IMR-90 (cell line): ENCODE results near the gene ZBTB47. TPM values are rescaled to one million over a fixed set of nuclear protein-coding genes. Genes with fewer than 3 reads are reported as not detected.

Experiments used
- ATAC-seq: fragments of 200-7000 bp; cut with Tn5 transposase; 2 replicates; pipeline ENCODE4 v1.9.1; 2020; ENCODE audit warnings: low read depth, mild to moderate bottlenecking, moderate library complexity
- BruUV-seq: library from RNA; stranded (reverse); fragments of 400-500 nt; replicated peaks from 2 replicates; lab custom pipeline; 2021; lab: Mats Ljungman, UMichigan
- CTCF ChIA-PET: fragments of 300-600 bp; formaldehyde crosslinking; extraction: SDS; loops from one replicate; lab custom pipeline; 2021; ENCODE audit warnings: antibody characterized with exemption; lab: Yijun Ruan, JAX
- POLR2A ChIA-PET: fragments of 300-600 bp; sonication (Branson Sonifier 250); formaldehyde crosslinking; loops from one replicate; lab custom pipeline; 2022; ENCODE audit warnings: antibody characterized with exemption; ENCODE audit not compliant: unreplicated experiment; lab: Charles Lee
- DNase-seq: peaks from one replicate; pipeline ENCODE4 v3.0.0; 2013
- H2AFZ ChIP-seq: replicated peaks from 2 replicates; pipeline ENCODE3; 2013; ENCODE audit warnings: low read length, mild to moderate bottlenecking; ENCODE audit not compliant: poor library complexity
- H2AK5ac ChIP-seq: 2 replicates; pipeline ENCODE4 v1.6.1; 2013; ENCODE audit warnings: low read depth, low read length, inconsistent platforms
- H2AK9ac ChIP-seq: replicated peaks from 2 replicates; pipeline ENCODE3; 2013; ENCODE audit warnings: mild to moderate bottlenecking, low read depth, low read length, moderate library complexity; ENCODE audit not compliant: poor library complexity
- H2BK120ac ChIP-seq: 2 replicates; pipeline ENCODE4 v1.6.1; 2013; ENCODE audit warnings: low read depth, low read length, inconsistent platforms
- H2BK15ac ChIP-seq: 3 replicates; pipeline ENCODE4 v1.6.1; 2013; ENCODE audit warnings: low read depth, low read length, inconsistent platforms
- H2BK20ac ChIP-seq: 2 replicates; pipeline ENCODE4 v1.6.1; 2013; ENCODE audit warnings: low read depth, mild to moderate bottlenecking, inconsistent platforms, low read length, moderate library complexity
- H2BK5ac ChIP-seq: 2 replicates; pipeline ENCODE4 v1.6.1; 2013; ENCODE audit warnings: mild to moderate bottlenecking, low read depth, low read length, inconsistent platforms; ENCODE audit not compliant: poor library complexity, severe bottlenecking
- H3K14ac ChIP-seq: replicated peaks from 2 replicates; pipeline ENCODE4 v1.6.1; 2013; ENCODE audit warnings: low read depth, low read length, inconsistent platforms
- H3K18ac ChIP-seq: 2 replicates; pipeline ENCODE4 v1.6.1; 2013; ENCODE audit warnings: low read depth, low read length, control low read depth
- H3K23ac ChIP-seq: 2 replicates; pipeline ENCODE4 v1.6.1; 2013; ENCODE audit warnings: low read depth, low read length, inconsistent platforms
- H3K27ac ChIP-seq: 2 replicates; pipeline ENCODE4 v1.5.1; 2013; ENCODE audit warnings: mild to moderate bottlenecking, control low read depth, low read length; ENCODE audit not compliant: insufficient read depth
- H3K27me3 ChIP-seq: 2 replicates; pipeline ENCODE4 v1.6.1; 2013; ENCODE audit warnings: low read length; ENCODE audit not compliant: control insufficient read depth, insufficient read depth
- H3K36me3 ChIP-seq: 2 replicates; pipeline ENCODE4 v1.6.1; 2013; ENCODE audit warnings: low read length, mixed read lengths; ENCODE audit not compliant: control insufficient read depth, insufficient read depth
- H3K4ac ChIP-seq: 2 replicates; pipeline ENCODE4 v1.6.1; 2013; ENCODE audit warnings: low read depth, low read length, inconsistent platforms
- H3K4me1 ChIP-seq: 2 replicates; pipeline ENCODE4 v1.6.1; 2013; ENCODE audit warnings: low read length, mixed read lengths; ENCODE audit not compliant: control insufficient read depth, insufficient read depth
- H3K4me2 ChIP-seq: 2 replicates; pipeline ENCODE4 v1.6.1; 2013; ENCODE audit warnings: low read depth, mild to moderate bottlenecking, control low read depth, low read length, moderate library complexity
- H3K4me3 ChIP-seq: 2 replicates; pipeline ENCODE4 v1.5.1; 2013; ENCODE audit warnings: low read depth, mild to moderate bottlenecking, control low read depth, low read length, moderate library complexity; ENCODE audit not compliant: insufficient read depth
- H3K56ac ChIP-seq: 2 replicates; pipeline ENCODE4 v1.6.1; 2013; ENCODE audit warnings: low read length, inconsistent platforms; ENCODE audit not compliant: insufficient read depth; ENCODE audit errors: extremely low read depth
- H3K79me1 ChIP-seq, 2 experiments: 2 replicates each; pipeline ENCODE4 v1.6.1; 2013; ENCODE audit warnings: low read length in 2 of 2, inconsistent platforms in 1 of 2, low read depth in 1 of 2
- H3K9ac ChIP-seq: 2 replicates; pipeline ENCODE4 v1.6.1; 2013; ENCODE audit warnings: low read depth, low read length, control low read depth
- H3K9me1 ChIP-seq: 2 replicates; pipeline ENCODE4 v1.6.1; 2013; ENCODE audit warnings: low read length, inconsistent platforms; ENCODE audit not compliant: insufficient read depth
- H3K9me3 ChIP-seq: 2 replicates; pipeline ENCODE4 v1.6.1; 2013; ENCODE audit warnings: low read length; ENCODE audit not compliant: control insufficient read depth, insufficient read depth
- H4K20me1 ChIP-seq: 2 replicates; pipeline ENCODE4 v1.6.1; 2013; ENCODE audit warnings: low read length, inconsistent platforms; ENCODE audit not compliant: insufficient read depth
- H4K5ac ChIP-seq: 2 replicates; pipeline ENCODE4 v1.6.1; 2013; ENCODE audit warnings: mild to moderate bottlenecking, low read depth, low read length, control low read depth
- H4K8ac ChIP-seq, 2 experiments: 2 replicates each; pipeline ENCODE4 v1.6.1; 2013; ENCODE audit warnings: low read depth in 2 of 2, low read length in 2 of 2, control low read depth in 1 of 2, inconsistent platforms in 1 of 2
- H4K91ac ChIP-seq: 2 replicates; pipeline ENCODE4 v1.6.1; 2013; ENCODE audit warnings: low read depth, low read length, inconsistent platforms; ENCODE audit not compliant: insufficient read depth
- BHLHE40 ChIP-seq: fragments of 150-350 bp; IDR thresholded peaks from 2 replicates; pipeline ENCODE4 v1.6.1; 2016; ENCODE audit warnings: mild to moderate bottlenecking, low read depth, low read length
- CEBPB ChIP-seq: IDR thresholded peaks from 2 replicates; pipeline ENCODE4 v1.6.1; 2012; ENCODE audit warnings: low read depth, low read length, improper control_type of control experiment
- CHD1 ChIP-seq: IDR thresholded peaks from 2 replicates; pipeline ENCODE4 v1.6.1; 2012; ENCODE audit warnings: low read depth, low read length, improper control_type of control experiment
- FOS ChIP-seq: fragments of 150-350 bp; IDR thresholded peaks from 2 replicates; pipeline ENCODE4 v1.6.1; 2016; ENCODE audit warnings: low read depth, low read length
- MAFK ChIP-seq: IDR thresholded peaks from 2 replicates; pipeline ENCODE4 v1.6.1; 2012; ENCODE audit warnings: low read depth, low read length, improper control_type of control experiment
- MAZ ChIP-seq: IDR thresholded peaks from 2 replicates; pipeline ENCODE4 v1.6.1; 2012; ENCODE audit warnings: low read depth, mild to moderate bottlenecking, low read length, improper control_type of control experiment, moderate library complexity, borderline replicate concordance
- MXI1 ChIP-seq: IDR thresholded peaks from 2 replicates; pipeline ENCODE4 v1.6.1; 2012; ENCODE audit warnings: low read depth, mild to moderate bottlenecking, low read length, moderate library complexity, borderline replicate concordance
- NFE2L2 ChIP-seq: fragments of 150-350 bp; IDR thresholded peaks from 2 replicates; pipeline ENCODE4 v1.6.1; 2016; ENCODE audit warnings: low read depth, mild to moderate bottlenecking, low read length
- POLR2A ChIP-seq: IDR thresholded peaks from 2 replicates; pipeline ENCODE4 v1.6.1; 2012; ENCODE audit warnings: mild to moderate bottlenecking, low read depth, low read length
- RAD21 ChIP-seq: IDR thresholded peaks from 2 replicates; pipeline ENCODE4 v1.6.1; 2012; ENCODE audit warnings: low read length, improper control_type of control experiment
- RCOR1 ChIP-seq: IDR thresholded peaks from 2 replicates; pipeline ENCODE4 v1.6.1; 2012; ENCODE audit warnings: mild to moderate bottlenecking, low read length, improper control_type of control experiment; ENCODE audit not compliant: insufficient replicate concordance
- RFX5 ChIP-seq: IDR thresholded peaks from 2 replicates; pipeline ENCODE4 v1.8.0; 2012; ENCODE audit warnings: low read depth, mild to moderate bottlenecking, low read length, moderate library complexity
- SMC3 ChIP-seq: fragments of 150-350 bp; IDR thresholded peaks from 2 replicates; pipeline ENCODE4 v1.6.1; 2016; ENCODE audit warnings: low read depth, mild to moderate bottlenecking, antibody characterized with exemption, low read length, moderate library complexity
- USF2 ChIP-seq: fragments of 150-350 bp; IDR thresholded peaks from 2 replicates; pipeline ENCODE4 v1.6.1; 2017; ENCODE audit warnings: mild to moderate bottlenecking, antibody characterized with exemption, low read length, low read depth
- WGBS, 2 experiments: methylation state at CpG; one replicate each; pipeline versions ENCODE4 v1.1.5 to v1.1.7; 2013; ENCODE audit warnings: missing lambda C conversion rate in 2 of 2; ENCODE audit not compliant: insufficient read length in 1 of 2; ENCODE audit errors: extremely low coverage in 2 of 2; 5-methylcytosine and 5-hydroxymethylcytosine counted together
- dilution Hi-C: fragments of 300-500 bp; cut with HindIII; formaldehyde crosslinking; loops from one replicate; pipeline ENCODE4 v1.14.3; 2018; ENCODE audit warnings: low sequenced_read_pairs; ENCODE audit not compliant: unreplicated experiment
- in situ Hi-C: fragments of 300-500 bp; cut with MboI; formaldehyde crosslinking; loops from 3 replicates; pipeline ENCODE4 v1.14.3; 2019; ENCODE audit warnings: low sequenced_read_pairs, inconsistent platforms, mixed read lengths
- intact Hi-C: fragments of 100-400 bp; cut with micrococcal nuclease; formaldehyde crosslinking; loops from 2 replicates; pipeline ENCODE4 v1.10.0; 2022
- polyA plus RNA-seq, 3 experiments: library from polyadenylated mRNA; depleted of rRNA; stranded (reverse); fragments of >200 nt; gene quantifications; 2 replicates each; pipeline ENCODE4 v1.2.3, GENCODE V29; 2012; ENCODE audit warnings: low replicate concordance in 1 of 3
- total RNA-seq: library from RNA; depleted of rRNA; stranded (reverse); fragments of >200 nt; gene quantifications from 2 replicates; pipeline ENCODE4 v1.2.3, GENCODE V29; 2012
- TF ChIP-seq, protein P1 (sequence below): fragments of 150-350 bp; IDR thresholded peaks from 2 replicates; pipeline ENCODE4 v1.6.1; 2016; ENCODE audit warnings: low read depth, mild to moderate bottlenecking, low read length, moderate library complexity, borderline replicate concordance

ZBTB47 gene
- total and polyA plus RNA-seq, 2 of the 4 experiments (the other 2 are of a cell fraction) = 10.9 to 16.8 TPM

DNA sequence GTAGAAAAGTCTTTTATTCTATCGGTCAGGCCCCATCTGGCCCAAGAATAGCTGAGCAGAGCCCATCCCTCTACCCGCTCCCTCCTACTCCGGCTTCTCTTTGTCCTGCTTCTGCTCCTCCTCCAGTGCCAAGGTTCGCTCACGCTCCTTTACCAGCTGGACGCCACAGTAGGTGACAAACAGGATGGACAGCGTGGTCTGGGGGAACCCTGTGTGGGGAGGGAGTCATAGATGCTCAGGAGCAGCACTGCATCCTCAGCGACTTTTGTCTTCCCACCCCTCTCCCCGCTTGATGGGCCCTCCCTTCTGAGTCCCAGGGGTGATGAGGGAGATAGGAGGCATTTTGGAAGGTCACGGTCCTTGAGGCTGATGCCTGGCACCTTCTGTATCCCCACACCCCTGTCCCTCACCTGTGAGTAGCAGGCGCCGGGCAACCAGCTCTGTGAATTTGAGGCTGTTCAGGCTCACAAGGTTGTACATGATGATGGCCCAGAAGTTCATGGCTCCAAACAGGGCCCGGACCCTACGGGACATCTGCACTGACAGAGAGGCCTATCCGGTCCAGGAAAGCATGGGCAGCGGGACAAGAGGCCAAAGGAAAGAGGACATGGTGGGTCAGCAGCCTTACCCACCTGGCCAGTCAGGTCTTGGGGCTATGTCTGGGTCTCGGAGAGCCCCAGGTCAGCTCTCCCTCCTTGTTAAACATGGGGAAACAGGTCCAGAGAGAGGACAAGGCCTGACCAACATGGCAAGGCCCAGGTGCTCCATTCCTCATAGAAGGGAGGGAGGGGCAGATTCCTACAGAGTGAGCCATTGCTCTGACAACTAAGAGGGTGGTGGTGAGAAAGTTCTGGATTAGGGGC, 39.4 kb downstream of the ZBTB47 start:
- ATAC-seq = no peak
- TF ChIP-seq NFE2L2 (no peak), BHLHE40 (no peak), CEBPB (no peak), FOS (no peak), CHD1 (no peak), RAD21 (no peak), RCOR1 (no peak), RFX5 (no peak), POLR2A (no peak), MXI1 (no peak), SMC3 (no peak), USF2 (no peak), MAFK (no peak), MAZ (no peak)
- TF ChIP-seq, protein P1, sequence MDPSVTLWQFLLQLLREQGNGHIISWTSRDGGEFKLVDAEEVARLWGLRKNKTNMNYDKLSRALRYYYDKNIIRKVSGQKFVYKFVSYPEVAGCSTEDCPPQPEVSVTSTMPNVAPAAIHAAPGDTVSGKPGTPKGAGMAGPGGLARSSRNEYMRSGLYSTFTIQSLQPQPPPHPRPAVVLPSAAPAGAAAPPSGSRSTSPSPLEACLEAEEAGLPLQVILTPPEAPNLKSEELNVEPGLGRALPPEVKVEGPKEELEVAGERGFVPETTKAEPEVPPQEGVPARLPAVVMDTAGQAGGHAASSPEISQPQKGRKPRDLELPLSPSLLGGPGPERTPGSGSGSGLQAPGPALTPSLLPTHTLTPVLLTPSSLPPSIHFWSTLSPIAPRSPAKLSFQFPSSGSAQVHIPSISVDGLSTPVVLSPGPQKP = no peak

More for the DNA sequence above, 39.4 kb downstream of the ZBTB47 start:
- H3K4me1 ChIP-seq = no peaks in the 10 kb centered on the region
- H3K9me1 ChIP-seq = no peaks in the 10 kb centered on the region
- H2BK15ac ChIP-seq = no peak overlapping the region
- H3K36me3 ChIP-seq = no peaks in the 10 kb centered on the region
- no peak overlapping the region for H3K4me2 ChIP-seq
- no peak overlapping the region for H3K4me3 ChIP-seq
- no peak overlapping the region for H3K18ac ChIP-seq
- intact Hi-C loops (no loop called here), dilution Hi-C loops (no loop called here), in situ Hi-C loops (no loop called here)
- no CpG with 5 or more reads among the region's 17 CpGs for WGBS, 2 experiments
- H3K23ac ChIP-seq = no peak overlapping the region
- H4K8ac ChIP-seq = no peak overlapping the region
- BruUV-seq = no TSS peak
- H2AFZ ChIP-seq = no peak overlapping the region
- no peak overlapping the region for H4K91ac ChIP-seq
- no peak overlapping the region for H2BK20ac ChIP-seq
- H3K9me3 ChIP-seq = no peaks in the 10 kb centered on the region
- no peak for DNase-seq
- H2BK5ac ChIP-seq = no peak overlapping the region
- no peak overlapping the region for H2AK9ac ChIP-seq
- no peak overlapping the region for H4K5ac ChIP-seq
- no peak overlapping the region for H3K27ac ChIP-seq
- ChIA-PET POLR2A (no interaction called here), CTCF (no interaction called here)
- no peaks in the 10 kb centered on the region for H3K79me1 ChIP-seq
- no peak overlapping the region for H2BK120ac ChIP-seq
- no peak overlapping the region for H2AK5ac ChIP-seq
- H3K14ac ChIP-seq = no peak overlapping the region
- H3K4ac ChIP-seq = no peak overlapping the region
- no peaks in the 10 kb centered on the region for H4K20me1 ChIP-seq
- peaks cover 79% of the 10 kb centered on the region for H3K27me3 ChIP-seq
- no peak overlapping the region for H3K56ac ChIP-seq
- no peak overlapping the region for H3K9ac ChIP-seq
